GM12874 (cell line): ENCODE measurements around the gene ISLR.

Experiments
- TF ChIP-seq, protein P1 (sequence below): IDR thresholded peaks from 2 replicates; pipeline ENCODE4 v1.5.1; 2011; ENCODE audit warnings: low read depth, mild to moderate bottlenecking, control low read depth, low read length, moderate library complexity; ENCODE audit not compliant: insufficient read depth

The ISLR gene

DNA sequence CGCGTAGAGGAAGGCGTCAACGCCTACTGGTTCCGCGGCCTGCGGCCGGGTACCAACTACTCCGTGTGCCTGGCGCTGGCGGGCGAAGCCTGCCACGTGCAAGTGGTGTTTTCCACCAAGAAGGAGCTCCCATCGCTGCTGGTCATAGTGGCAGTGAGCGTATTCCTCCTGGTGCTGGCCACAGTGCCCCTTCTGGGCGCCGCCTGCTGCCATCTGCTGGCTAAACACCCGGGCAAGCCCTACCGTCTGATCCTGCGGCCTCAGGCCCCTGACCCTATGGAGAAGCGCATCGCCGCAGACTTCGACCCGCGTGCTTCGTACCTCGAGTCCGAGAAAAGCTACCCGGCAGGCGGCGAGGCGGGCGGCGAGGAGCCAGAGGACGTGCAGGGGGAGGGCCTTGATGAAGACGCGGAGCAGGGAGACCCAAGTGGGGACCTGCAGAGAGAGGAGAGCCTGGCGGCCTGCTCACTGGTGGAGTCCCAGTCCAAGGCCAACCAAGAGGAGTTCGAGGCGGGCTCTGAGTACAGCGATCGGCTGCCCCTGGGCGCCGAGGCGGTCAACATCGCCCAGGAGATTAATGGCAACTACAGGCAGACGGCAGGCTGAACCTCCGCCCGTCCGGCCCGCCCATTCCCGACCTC lies 39.0 kb upstream of the ISLR start:
- TF ChIP-seq, protein P1, sequence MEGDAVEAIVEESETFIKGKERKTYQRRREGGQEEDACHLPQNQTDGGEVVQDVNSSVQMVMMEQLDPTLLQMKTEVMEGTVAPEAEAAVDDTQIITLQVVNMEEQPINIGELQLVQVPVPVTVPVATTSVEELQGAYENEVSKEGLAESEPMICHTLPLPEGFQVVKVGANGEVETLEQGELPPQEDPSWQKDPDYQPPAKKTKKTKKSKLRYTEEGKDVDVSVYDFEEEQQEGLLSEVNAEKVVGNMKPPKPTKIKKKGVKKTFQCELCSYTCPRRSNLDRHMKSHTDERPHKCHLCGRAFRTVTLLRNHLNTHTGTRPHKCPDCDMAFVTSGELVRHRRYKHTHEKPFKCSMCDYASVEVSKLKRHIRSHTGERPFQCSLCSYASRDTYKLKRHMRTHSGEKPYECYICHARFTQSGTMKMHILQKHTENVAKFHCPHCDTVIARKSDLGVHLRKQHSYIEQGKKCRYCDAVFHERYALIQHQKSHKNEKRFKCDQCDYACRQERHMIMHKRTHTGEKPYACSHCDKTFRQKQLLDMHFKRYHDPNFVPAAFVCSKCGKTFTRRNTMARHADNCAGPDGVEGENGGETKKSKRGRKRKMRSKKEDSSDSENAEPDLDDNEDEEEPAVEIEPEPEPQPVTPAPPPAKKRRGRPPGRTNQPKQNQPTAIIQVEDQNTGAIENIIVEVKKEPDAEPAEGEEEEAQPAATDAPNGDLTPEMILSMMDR, result peak; percentile 57

DNA sequence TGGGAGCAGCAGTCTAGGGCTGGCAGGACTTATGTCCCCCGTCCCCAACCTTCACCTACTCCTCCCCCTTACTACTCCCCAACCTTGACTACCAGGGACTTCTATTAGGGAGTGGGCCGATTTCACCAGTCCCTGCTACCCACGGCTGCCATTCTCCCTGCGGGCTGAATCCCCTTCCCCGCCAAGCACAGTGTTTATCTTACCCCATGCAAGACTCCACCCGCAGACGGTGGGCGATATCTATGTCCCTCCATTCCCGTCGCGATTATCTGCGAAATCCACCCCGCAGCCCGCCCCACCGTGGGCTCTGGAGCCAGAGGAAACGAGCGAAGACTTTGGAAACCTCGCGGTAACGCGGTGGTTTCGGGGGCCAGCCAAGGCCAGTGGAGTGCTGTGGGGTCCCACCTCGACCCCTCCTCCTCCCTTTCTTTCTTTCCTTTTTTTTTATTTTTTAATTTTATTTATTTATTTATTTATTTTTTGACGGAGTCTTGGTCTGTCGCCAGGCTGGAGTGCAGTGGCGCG lies 38.4 kb upstream of the ISLR start:
- TF ChIP-seq, protein P1, result no peak

DNA sequence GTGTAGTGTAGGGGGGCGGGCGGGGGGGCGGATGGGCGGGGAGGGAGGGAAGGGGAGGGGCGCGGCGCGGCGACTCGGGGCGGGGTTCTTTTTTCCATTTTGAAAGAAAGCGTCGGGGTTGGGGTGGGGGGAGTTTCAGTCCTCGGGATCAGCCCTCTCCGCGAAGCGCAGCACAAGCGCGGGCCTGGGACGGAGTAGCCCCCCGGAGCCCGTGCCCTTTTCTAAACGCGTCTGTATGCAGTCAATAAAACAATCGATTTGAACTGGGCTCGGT lies 37.0 kb upstream of the ISLR start:
- TF ChIP-seq, protein P1, result no peak

DNA sequence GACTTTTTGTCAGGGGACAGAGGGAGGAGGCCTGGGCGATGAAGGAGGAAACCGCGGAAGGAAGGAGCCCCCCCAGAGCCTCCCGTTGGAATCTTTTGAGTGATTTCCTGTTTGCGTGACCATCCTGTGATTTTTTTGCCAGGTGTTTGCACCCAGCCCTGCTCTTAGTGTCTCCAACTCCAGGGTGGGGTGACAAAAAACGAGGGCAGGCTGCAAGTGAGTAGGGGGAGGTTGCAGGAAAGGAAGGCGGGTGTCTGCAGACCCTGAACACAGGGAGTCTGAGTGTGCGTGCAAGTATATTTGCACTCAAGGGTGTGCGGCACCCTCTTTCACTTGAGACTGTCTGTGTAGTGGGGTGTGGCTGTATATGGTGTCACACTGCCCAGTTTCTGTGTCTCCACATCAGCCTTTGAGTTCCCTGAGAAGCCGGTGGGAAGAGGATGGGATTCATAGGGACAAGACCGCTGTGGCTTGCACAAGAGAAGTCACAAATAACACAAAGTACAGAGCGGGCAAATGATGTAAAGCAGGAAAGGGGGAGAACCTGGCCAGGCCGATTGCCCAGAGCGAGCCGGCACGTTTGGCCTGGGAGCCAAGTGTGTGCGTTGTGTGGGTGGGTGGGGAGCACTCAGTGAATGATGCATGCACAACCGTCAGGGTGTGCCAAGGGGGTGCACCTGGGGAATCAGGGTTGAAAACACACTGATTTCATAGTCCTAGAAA lies 36.5 kb upstream of the ISLR start:
- TF ChIP-seq, protein P1, result no peak

DNA sequence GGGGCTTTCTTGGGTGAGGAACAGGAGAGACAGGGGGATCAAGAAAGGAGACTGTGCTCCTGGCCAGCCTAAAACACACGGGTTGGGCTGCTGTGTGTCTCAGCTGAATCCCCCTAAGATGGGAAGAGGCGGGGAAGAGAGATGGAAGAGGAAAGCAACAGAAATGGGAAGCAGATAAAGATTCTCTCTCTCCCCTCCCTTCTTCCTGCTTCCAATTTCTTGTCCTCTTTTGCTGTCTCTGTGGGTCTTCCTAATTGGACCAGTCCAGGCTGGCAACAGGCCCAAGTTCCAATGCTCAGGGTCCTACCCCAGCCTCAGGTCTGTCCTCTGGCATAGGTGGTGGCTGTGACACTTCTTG lies 36.0 kb upstream of the ISLR start:
- TF ChIP-seq, protein P1, result no peak

DNA sequence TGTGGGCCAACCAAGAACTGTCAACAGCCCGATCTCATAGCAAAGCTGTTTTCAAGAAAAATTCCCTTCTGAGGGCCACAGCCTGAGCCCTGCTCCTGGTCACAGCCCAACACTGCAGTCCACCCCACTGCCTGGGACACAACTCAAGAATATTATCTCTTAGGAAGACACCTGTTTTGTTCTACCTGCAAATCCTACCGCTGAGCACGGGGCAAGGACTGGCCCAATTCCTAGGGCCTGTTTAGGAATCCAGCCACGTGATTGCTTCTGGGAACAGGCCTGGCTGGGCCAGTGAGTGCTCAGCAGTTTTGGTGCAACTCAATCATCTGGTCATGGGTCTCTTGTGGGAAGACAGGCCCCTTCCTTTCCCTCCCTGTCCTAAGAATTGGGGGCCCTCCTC lies 34.9 kb upstream of the ISLR start:
- TF ChIP-seq, protein P1, result no peak

DNA sequence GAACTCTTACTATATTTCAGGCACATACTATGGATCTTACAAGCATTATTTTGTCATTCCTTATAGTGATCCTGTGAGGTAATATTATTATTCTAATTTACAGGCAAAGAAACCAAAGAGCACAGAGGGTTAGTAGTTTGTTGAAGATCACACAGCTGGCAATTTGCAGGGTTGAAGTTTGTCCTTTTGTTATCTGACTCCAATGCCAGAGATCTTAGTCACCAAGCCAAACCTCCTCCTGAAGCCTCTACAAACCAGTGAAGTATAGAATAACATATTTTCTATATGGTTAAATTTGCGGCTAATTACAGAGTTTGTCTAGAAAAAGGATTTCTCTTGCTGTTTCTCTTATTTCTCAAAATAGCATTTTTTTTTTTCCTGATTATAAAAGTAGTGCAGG lies 31.9 kb upstream of the ISLR start:
- TF ChIP-seq, protein P1, result no peak
